A673 (cell line): ENCODE results near the gene PHACTR4. TPM values are rescaled to one million over a fixed set of nuclear protein-coding genes. Genes with fewer than 3 reads are reported as not detected.

Source experiments
- BruUV-seq: library from RNA; stranded (reverse); fragments of 400-500 nt; replicated peaks from 2 replicates; lab custom pipeline; 2021; lab: Mats Ljungman, UMichigan
- CTCF ChIA-PET: fragments of 300-600 bp; sonication (Branson Sonifier 250); formaldehyde crosslinking; loops from one replicate; lab custom pipeline; 2022; ENCODE audit warnings: antibody characterized with exemption; lab: Charles Lee
- POLR2A ChIA-PET: fragments of 300-600 bp; sonication (Branson Sonifier 250); formaldehyde crosslinking; loops from one replicate; lab custom pipeline; 2022; ENCODE audit warnings: antibody characterized with exemption; ENCODE audit not compliant: low non-redundant PET; lab: Charles Lee
- DNase-seq: peaks from one replicate; pipeline ENCODE4 v3.0.0-alpha.2; 2015; ENCODE audit warnings: low spot score
- H3K27ac ChIP-seq: fragments of 200-600 bp; sonication (generic); 2 replicates; pipeline ENCODE4 v1.5.1; 2016; ENCODE audit warnings: mixed run types, low read depth, mild to moderate bottlenecking, mixed read lengths, antibody characterized with exemption, low read length; ENCODE audit not compliant: poor library complexity, severe bottlenecking
- H3K27me3 ChIP-seq: fragments of 200-600 bp; sonication (generic); replicated peaks from 2 replicates; pipeline ENCODE4 v1.6.1; 2017; ENCODE audit warnings: mixed run types, low read depth, mild to moderate bottlenecking, mixed read lengths, antibody characterized with exemption, low read length; ENCODE audit not compliant: insufficient read depth, poor library complexity
- H3K36me3 ChIP-seq: fragments of 200-600 bp; sonication (generic); 2 replicates; pipeline ENCODE4 v1.6.1; 2016; ENCODE audit warnings: mixed run types, mild to moderate bottlenecking, mixed read lengths, antibody characterized with exemption, low read length; ENCODE audit not compliant: insufficient read depth, poor library complexity, severe bottlenecking
- H3K4me1 ChIP-seq: fragments of 200-600 bp; sonication (generic); 2 replicates; pipeline ENCODE4 v1.6.1; 2017; ENCODE audit warnings: mixed run types, mild to moderate bottlenecking, mixed read lengths, antibody characterized with exemption, low read length; ENCODE audit not compliant: insufficient read depth, poor library complexity, severe bottlenecking
- H3K4me3 ChIP-seq: fragments of 200-600 bp; sonication (generic); 2 replicates; pipeline ENCODE4 v1.5.1; 2016; ENCODE audit warnings: low read depth, mixed run types, mild to moderate bottlenecking, mixed read lengths, low read length; ENCODE audit not compliant: poor library complexity, severe bottlenecking
- H3K9me3 ChIP-seq: fragments of 200-600 bp; sonication (generic); 2 replicates; pipeline ENCODE4 v1.6.1; 2016; ENCODE audit warnings: mixed run types, low read depth, mild to moderate bottlenecking, mixed read lengths, antibody characterized with exemption, low read length; ENCODE audit not compliant: poor library complexity, severe bottlenecking
- CTCF ChIP-seq: fragments of 300-800, 200-600 bp; sonication (generic); conservative IDR thresholded peaks from 2 replicates; pipeline ENCODE4 v1.5.1; 2017; ENCODE audit warnings: low read depth, mild to moderate bottlenecking, antibody characterized with exemption, low read length, moderate library complexity, mixed read lengths
- EZH2 ChIP-seq: fragments of 200-600 bp; sonication (generic); IDR thresholded peaks from 2 replicates; pipeline ENCODE4 v1.6.1; 2017; ENCODE audit warnings: borderline replicate concordance, low read depth, mild to moderate bottlenecking, mixed read lengths, antibody characterized with exemption, low read length; ENCODE audit not compliant: poor library complexity, severe bottlenecking
- intact Hi-C: fragments of 100-400 bp; cut with micrococcal nuclease; formaldehyde crosslinking; loops from one replicate; pipeline ENCODE4 v1.10.0; 2022; ENCODE audit not compliant: unreplicated experiment
- total RNA-seq: library from RNA; stranded (reverse); gene quantifications from 2 replicates; pipeline ENCODE4 v1.2.3, GENCODE V29; 2021

PHACTR4 gene
- total RNA-seq, 1 experiment from 2014 or later = 63.4 TPM

- POLR2A ChIA-PET = interaction anchor here (0.6 to 1.3 kb wide), 4 partner anchors 9 to 407 kb away, joined by 4 to 15 read pairs (median 8); no protein-coding TSS in a partner anchor
- Histone ChIP-seq H3K36me3 (peaks cover 25% of the 10 kb centered on the region), H3K9me3 (no peaks in the 10 kb centered on the region), H3K4me1 (peaks cover 5% of the 10 kb centered on the region), H3K27me3 (no peaks in the 10 kb centered on the region), H3K27ac (peak overlapping the region; percentile 88), H3K4me3 (peak overlapping the region; percentile 67)
- CTCF ChIA-PET = interaction anchor here (1.0 kb wide), 1 partner anchor 121 kb away, joined by 3 read pairs; no protein-coding TSS in a partner anchor
- DNase-seq = peak; percentile 43
- BruUV-seq = TSS peak; percentile 94
- TF ChIP-seq CTCF (0 out of 2 replicates have a peak, but pooled peaks have one; percentile 10), EZH2 (no peak)
- intact Hi-C loops = loop anchor here (2.0 kb wide), 2 partner anchors 71 to 81 kb away; partner anchors contain the start of gene SESN2
Observed at GRCh38 chr1:28329395-28330153, 40.0 kb upstream of the PHACTR4 start.

GRCh38 chr1:28338897-28339296 is 30.6 kb upstream of the PHACTR4 start:
- CTCF ChIA-PET = no interaction called here

GRCh38 chr1:28339551-28339950 is 30.0 kb upstream of the PHACTR4 start:
- TF ChIP-seq EZH2 (no peak), CTCF (no peak)
- Histone ChIP-seq H3K36me3 (peaks cover 3% of the 10 kb centered on the region), H3K4me1 (no peaks in the 10 kb centered on the region), H3K27me3 (no peaks in the 10 kb centered on the region), H3K4me3 (no peak overlapping the region), H3K9me3 (no peaks in the 10 kb centered on the region), H3K27ac (no peak overlapping the region)
- DNase-seq = no peak
- ChIA-PET POLR2A (interaction anchor here (0.7 kb wide), 1 partner anchor 248 kb away, joined by 3 read pairs; no protein-coding TSS in a partner anchor), CTCF (no interaction called here)
- intact Hi-C loops = no loop called here
- no TSS peak for BruUV-seq

More at GRCh38 chr1:28338897-28339296, 30.6 kb upstream of the PHACTR4 start:
- Histone ChIP-seq H3K27me3 (no peaks in the 10 kb centered on the region), H3K9me3 (no peaks in the 10 kb centered on the region), H3K27ac (no peak overlapping the region), H3K4me3 (no peak overlapping the region), H3K36me3 (peaks cover 10% of the 10 kb centered on the region), H3K4me1 (no peaks in the 10 kb centered on the region)
- POLR2A ChIA-PET = no interaction called here
- no TSS peak for BruUV-seq
- intact Hi-C loops = no loop called here
- TF ChIP-seq EZH2 (no peak), CTCF (no peak)
- DNase-seq = no peak
